ENCODE measurements around the gene PPARA. TPM values are rescaled to one million over a fixed set of nuclear protein-coding genes. Genes with fewer than 3 reads are reported as not detected.

PPARA gene
- total RNA-seq, 2 donors from 2014 or later = 31.7 to 36.1 TPM

DNA sequence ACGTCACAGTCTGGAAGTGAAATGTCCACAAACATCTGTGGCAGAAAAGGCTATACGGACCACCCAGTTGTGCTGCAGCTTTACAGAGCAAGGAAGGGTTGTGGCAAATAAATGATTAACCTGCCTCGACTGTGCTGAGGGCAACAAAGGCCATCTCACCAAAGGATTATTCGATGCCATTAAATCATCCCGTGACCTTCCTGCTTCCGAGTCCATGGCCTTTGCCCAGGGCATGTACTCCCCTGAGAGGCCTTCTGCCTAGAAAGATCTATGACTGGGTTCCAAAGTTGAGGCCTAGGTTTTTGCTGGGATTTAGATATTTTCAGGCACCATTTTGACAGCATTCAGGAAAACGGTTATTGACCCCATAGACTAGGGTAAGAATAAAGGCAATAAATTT lies 90.6 kb downstream of the PPARA start:
- Mint-ChIP-seq H3K9me3 (no peaks in the 10 kb centered on the region), H3K4me3 (no peak overlapping the region), H3K27me3 (no peaks in the 10 kb centered on the region), H3K4me1 (ENCODE audit: low read depth in 2 of 2) (peaks cover 6 to 19% of the 10 kb centered on the region in 2 donors), H3K36me3 (no peaks in the 10 kb centered on the region), H3K27ac (no peak overlapping the region)
- ATAC-seq (no peak), DNase-seq (ENCODE audit: low spot score) (no peak)

DNA sequence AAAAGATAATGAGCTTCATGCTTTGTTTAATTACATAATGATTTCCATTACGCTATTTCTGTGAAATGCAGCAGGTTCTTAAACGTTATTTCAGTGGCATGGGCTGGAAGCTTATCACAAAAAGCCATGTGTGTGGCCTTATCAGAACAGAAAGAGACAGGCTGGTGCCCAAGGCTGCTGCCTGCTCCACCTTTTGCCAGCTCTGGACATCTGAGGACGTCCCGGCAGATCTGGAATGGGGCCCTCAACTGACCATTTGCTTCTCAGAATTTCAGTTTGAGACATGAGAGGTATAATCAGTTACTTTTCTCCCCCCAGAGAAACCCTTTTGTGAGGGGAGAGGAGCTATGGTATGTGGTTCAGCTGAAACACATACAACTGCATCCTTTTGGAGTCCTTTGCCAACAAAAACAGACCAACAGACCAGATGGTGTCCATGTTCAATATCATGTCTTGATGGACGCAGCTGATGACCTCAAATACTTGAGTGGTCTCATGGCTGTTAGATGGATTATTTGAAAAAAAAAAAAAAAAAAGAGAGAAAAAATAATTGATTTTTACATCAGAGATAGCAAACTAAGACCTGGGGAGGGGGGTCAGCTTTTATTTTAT lies 91.2 kb downstream of the PPARA start:
- no peak overlapping the region for H3K4me3 Mint-ChIP-seq
- H3K27ac Mint-ChIP-seq = no peak overlapping the region
- H3K27me3 Mint-ChIP-seq = no peaks in the 10 kb centered on the region
- ATAC-seq (no peak), DNase-seq (ENCODE audit: low spot score) (no peak)
- H3K9me3 Mint-ChIP-seq = no peaks in the 10 kb centered on the region
- peaks cover 6 to 22% of the 10 kb centered on the region in 2 donors for H3K4me1 Mint-ChIP-seq (ENCODE audit: low read depth in 2 of 2)
- no peaks in the 10 kb centered on the region for H3K36me3 Mint-ChIP-seq

GRCh38 chr22:46242076-46242475 lies 91.8 kb downstream of the PPARA start:
- Mint-ChIP-seq H3K4me1 (ENCODE audit: low read depth in 2 of 2) (peaks cover 6 to 23% of the 10 kb centered on the region in 2 donors), H3K4me3 (no peak overlapping the region)

DNA sequence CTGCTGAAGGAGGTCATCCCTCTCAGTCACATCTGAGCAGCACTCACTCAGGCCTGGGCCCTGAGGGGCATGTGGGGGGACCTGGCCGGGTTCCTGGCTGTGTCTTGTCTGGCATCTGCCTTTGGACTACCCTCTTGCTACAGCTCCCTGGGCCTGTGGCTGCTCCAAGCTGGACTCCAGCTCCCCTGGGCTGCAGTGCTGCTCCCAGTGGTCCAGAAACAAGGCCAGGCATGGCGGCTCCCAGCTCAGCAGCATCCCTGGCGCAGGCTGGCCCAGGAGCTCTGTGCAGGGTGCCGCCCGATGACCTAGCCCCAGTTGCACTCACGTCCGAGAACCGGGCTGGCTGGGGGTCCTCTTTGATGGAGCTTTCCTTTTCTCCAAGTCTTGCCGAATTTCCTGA lies 94.4 kb downstream of the PPARA start:
- Mint-ChIP-seq H3K4me1 (ENCODE audit: low read depth in 2 of 2) (peaks cover 6 to 14% of the 10 kb centered on the region in 2 donors), H3K27me3 (no peaks in the 10 kb centered on the region), H3K9me3 (no peaks in the 10 kb centered on the region), H3K36me3 (no peaks in the 10 kb centered on the region), H3K4me3 (no peak overlapping the region), H3K27ac (no peak overlapping the region)
- ATAC-seq (no peak), DNase-seq (ENCODE audit: low spot score) (no peak)

More at GRCh38 chr22:46242076-46242475, 91.8 kb downstream of the PPARA start:
- H3K27me3 Mint-ChIP-seq = no peaks in the 10 kb centered on the region
- H3K9me3 Mint-ChIP-seq = no peaks in the 10 kb centered on the region
- no peaks in the 10 kb centered on the region for H3K36me3 Mint-ChIP-seq
- H3K27ac Mint-ChIP-seq = no peak overlapping the region
- DNase-seq (ENCODE audit: low spot score) (no peak), ATAC-seq (no peak)

GRCh38 chr22:46245511-46245910 lies 95.2 kb downstream of the PPARA start:
- DNase-seq (ENCODE audit: low spot score) = no peak
- no peaks in the 10 kb centered on the region for H3K27me3 Mint-ChIP-seq
- no peaks in the 10 kb centered on the region for H3K9me3 Mint-ChIP-seq
- H3K4me1 Mint-ChIP-seq (ENCODE audit: low read depth in 2 of 2) = peaks cover 4 to 9% of the 10 kb centered on the region in 2 donors
- H3K36me3 Mint-ChIP-seq = no peaks in the 10 kb centered on the region
- ATAC-seq = no peak
- no peak overlapping the region for H3K27ac Mint-ChIP-seq
- no peak overlapping the region for H3K4me3 Mint-ChIP-seq

GRCh38 chr22:46246178-46246577 lies 95.9 kb downstream of the PPARA start:
- no peak overlapping the region for H3K27ac Mint-ChIP-seq
- H3K4me3 Mint-ChIP-seq = no peak overlapping the region
- no peaks in the 10 kb centered on the region for H3K9me3 Mint-ChIP-seq
- H3K36me3 Mint-ChIP-seq = no peaks in the 10 kb centered on the region
- DNase-seq (ENCODE audit: low spot score) (no peak), ATAC-seq (no peak)
- peaks cover 9 to 13% of the 10 kb centered on the region in 2 donors for H3K4me1 Mint-ChIP-seq (ENCODE audit: low read depth in 2 of 2)
- H3K27me3 Mint-ChIP-seq = no peaks in the 10 kb centered on the region

DNA sequence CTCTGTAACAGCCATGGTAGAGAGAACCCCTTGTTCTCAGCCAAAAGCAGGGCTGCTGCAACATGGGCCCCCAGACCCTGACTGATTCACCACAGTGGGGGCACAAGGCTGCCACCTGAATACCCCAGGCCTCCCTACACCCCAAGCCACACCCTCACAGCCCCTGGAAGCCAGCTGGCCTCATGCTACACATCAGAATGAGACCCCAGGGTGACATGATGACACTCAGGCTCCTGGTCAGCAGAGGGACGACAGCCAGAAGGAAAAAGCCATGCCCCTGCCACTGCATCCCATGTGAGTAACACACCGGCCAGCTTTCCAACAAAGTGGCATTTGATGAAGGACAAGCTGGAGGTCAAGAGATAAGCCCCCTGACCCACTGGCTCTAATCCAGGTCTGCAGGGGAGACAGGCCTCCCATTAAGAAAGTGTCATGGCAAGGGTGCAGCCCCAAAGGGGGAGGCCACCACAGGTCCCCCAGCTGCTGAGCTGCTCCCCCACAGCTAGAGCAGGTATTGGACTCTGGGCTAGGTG lies 97.2 kb downstream of the PPARA start:
- Mint-ChIP-seq H3K36me3 (no peaks in the 10 kb centered on the region), H3K4me1 (ENCODE audit: low read depth in 2 of 2) (peaks cover 16 to 20% of the 10 kb centered on the region in 2 donors), H3K27me3 (no peaks in the 10 kb centered on the region), H3K9me3 (no peaks in the 10 kb centered on the region), H3K4me3 (no peak overlapping the region), H3K27ac (no peak overlapping the region)
- DNase-seq (ENCODE audit: low spot score) (no peak), ATAC-seq (no peak)

GRCh38 chr22:46250035-46250782 lies 99.9 kb downstream of the PPARA start, which contains the start of gene CDPF1:
CDPF1 (minus strand) TSS chr22:46250293; CDS start chr22:46248284, 2,009 bp downstream.
- no peaks in the 10 kb centered on the region for H3K27me3 Mint-ChIP-seq
- H3K4me3 Mint-ChIP-seq = peak within 1 kb of the TSS; percentile 89
- DNase-seq (ENCODE audit: low spot score) (peak; percentile 98), ATAC-seq (peak; percentile 96 to 98)
- peak within 1 kb of the TSS; percentile 84 to 91 for H3K27ac Mint-ChIP-seq
- H3K36me3 Mint-ChIP-seq = no peaks in the 10 kb centered on the region
- no peaks in the 10 kb centered on the region for H3K9me3 Mint-ChIP-seq
- H3K4me1 Mint-ChIP-seq (ENCODE audit: low read depth in 2 of 2) = peaks cover 24 to 27% of the 10 kb centered on the region in 2 donors

GRCh38 chr22:46250783-46251125 lies 100.4 kb downstream of the PPARA start:
- H3K4me3 Mint-ChIP-seq = peak overlapping the region; percentile 89
- H3K36me3 Mint-ChIP-seq = no peaks in the 10 kb centered on the region
- no peak for DNase-seq (ENCODE audit: low spot score)
- H3K9me3 Mint-ChIP-seq = no peaks in the 10 kb centered on the region
- H3K27me3 Mint-ChIP-seq = no peaks in the 10 kb centered on the region
- peaks cover 24 to 27% of the 10 kb centered on the region in 2 donors for H3K4me1 Mint-ChIP-seq (ENCODE audit: low read depth in 2 of 2)
- ATAC-seq = peak in 1 of 2 donors; percentile 4
- H3K27ac Mint-ChIP-seq = peak overlapping the region; percentile 84 to 91

GRCh38 chr22:46251266-46251665 lies 100.9 kb downstream of the PPARA start:
- DNase-seq (ENCODE audit: low spot score) (no peak), ATAC-seq (no peak)
- no peaks in the 10 kb centered on the region for H3K9me3 Mint-ChIP-seq
- peaks cover 24 to 27% of the 10 kb centered on the region in 2 donors for H3K4me1 Mint-ChIP-seq (ENCODE audit: low read depth in 2 of 2)
- no peaks in the 10 kb centered on the region for H3K36me3 Mint-ChIP-seq
- H3K27me3 Mint-ChIP-seq = no peaks in the 10 kb centered on the region
- peak overlapping the region; percentile 89 for H3K4me3 Mint-ChIP-seq
- peak overlapping the region; percentile 84 to 91 for H3K27ac Mint-ChIP-seq

DNA sequence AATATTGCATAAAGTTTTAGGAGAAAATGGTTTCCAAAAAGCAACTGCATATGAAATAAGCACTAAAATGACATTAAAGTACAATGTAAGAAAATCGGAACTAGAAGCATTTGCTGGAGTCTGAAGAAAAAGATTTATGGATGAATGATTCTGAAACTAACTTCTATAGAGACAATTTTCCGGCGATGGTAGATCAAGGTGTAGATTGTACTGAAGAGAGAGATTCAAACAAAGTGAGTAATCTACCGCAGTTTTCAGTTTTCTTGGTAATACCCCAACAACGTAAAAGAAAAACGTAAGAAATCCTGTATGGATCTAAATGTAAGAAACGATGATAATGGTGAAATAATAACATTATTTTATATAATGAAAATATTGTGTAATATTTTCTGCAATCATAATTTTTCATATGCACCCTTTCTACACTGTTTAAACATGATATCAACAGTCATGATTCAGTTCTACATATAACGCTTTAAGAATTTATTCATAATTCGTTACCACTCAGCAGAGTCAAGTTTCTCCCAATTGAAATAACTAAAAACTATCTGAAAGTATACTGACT lies 101.6 kb downstream of the PPARA start:
- DNase-seq (ENCODE audit: low spot score) (no peak), ATAC-seq (no peak)
- Mint-ChIP-seq H3K36me3 (no peaks in the 10 kb centered on the region), H3K4me1 (ENCODE audit: low read depth in 2 of 2) (peaks cover 23 to 24% of the 10 kb centered on the region in 2 donors), H3K27me3 (no peaks in the 10 kb centered on the region), H3K27ac (peak overlapping the region; percentile 84 to 91), H3K9me3 (no peaks in the 10 kb centered on the region), H3K4me3 (peak overlapping the region; percentile 89)

- no peaks in the 10 kb centered on the region for H3K36me3 Mint-ChIP-seq
- no peak overlapping the region for H3K27ac Mint-ChIP-seq
- H3K4me1 Mint-ChIP-seq (ENCODE audit: low read depth in 2 of 2) = peaks cover 12% of the 10 kb centered on the region in 2 donors
- ATAC-seq (no peak), DNase-seq (ENCODE audit: low spot score) (no peak)
- no peaks in the 10 kb centered on the region for H3K9me3 Mint-ChIP-seq
- no peak overlapping the region for H3K4me3 Mint-ChIP-seq
- H3K27me3 Mint-ChIP-seq = peaks cover 0 to 3% of the 10 kb centered on the region in 2 donors
These were observed 106.1 kb downstream of the PPARA start for GRCh38 chr22:46256358-46256958.

DNA sequence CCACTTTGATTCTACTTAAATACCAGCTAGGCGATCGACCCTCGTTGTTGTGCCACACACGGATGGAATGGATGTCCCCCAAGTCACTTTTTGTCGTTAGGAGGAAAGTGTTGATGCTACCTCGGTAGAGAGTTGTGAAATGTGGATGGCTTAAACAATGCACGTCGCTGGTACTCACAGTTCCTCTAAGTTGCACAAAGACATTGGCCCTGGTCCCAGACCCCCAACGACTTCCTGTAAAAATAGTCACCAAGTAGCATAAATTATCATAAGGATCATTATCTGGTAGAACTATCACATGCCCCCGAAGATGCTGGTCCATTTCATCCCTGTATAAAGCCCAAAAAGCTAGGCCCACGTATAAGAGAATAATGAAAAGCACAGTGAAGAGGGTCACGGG lies 109.0 kb downstream of the PPARA start:
- Mint-ChIP-seq H3K4me3 (no peak overlapping the region), H3K27ac (no peak overlapping the region), H3K4me1 (ENCODE audit: low read depth in 2 of 2) (peaks cover 17 to 19% of the 10 kb centered on the region in 2 donors), H3K27me3 (peaks cover 0 to 3% of the 10 kb centered on the region in 2 donors), H3K36me3 (no peaks in the 10 kb centered on the region), H3K9me3 (no peaks in the 10 kb centered on the region)
- no peak for ATAC-seq
- DNase-seq (ENCODE audit: low spot score) = no peak
